HepG2 (cell line): ENCODE data around the gene UBXN6. TPM values are rescaled to one million over a fixed set of nuclear protein-coding genes. Genes with fewer than 3 reads are reported as not detected.
A peak's percentile ranks its signal among the peaks of the same experiment; 100 is the strongest.

ENCODE experiments used
- ERF ChIP-seq: IDR thresholded peaks from 2 replicates; pipeline ENCODE4 v1.6.1; 2018; ENCODE audit warnings: missing biosample characterization, missing genetic modification reagents
- HMGA1 ChIP-seq: sonication (generic); formaldehyde crosslinking; conservative IDR thresholded peaks from 2 replicates; pipeline ENCODE4 v1.4.0; 2020; ENCODE audit warnings: missing genetic modification reagents
- KLF15 ChIP-seq: sonication (generic); formaldehyde crosslinking; IDR thresholded peaks from 2 replicates; pipeline ENCODE4 v1.8.1; 2023; ENCODE audit warnings: borderline replicate concordance, mild to moderate bottlenecking, inconsistent platforms, missing genetic modification reagents, mixed read lengths
- KMT2A ChIP-seq: sonication (generic); formaldehyde crosslinking; IDR thresholded peaks from 2 replicates; pipeline ENCODE4 v1.4.0; 2020; ENCODE audit warnings: missing genetic modification reagents
- MAFF ChIP-seq: IDR thresholded peaks from 2 replicates; pipeline ENCODE4 v1.6.1; 2011; ENCODE audit warnings: low read depth, low read length, improper control_type of control experiment
- MED1 ChIP-seq: sonication (generic); formaldehyde crosslinking; IDR thresholded peaks from 2 replicates; pipeline ENCODE4 v1.4.0; 2020; ENCODE audit warnings: missing genetic modification reagents
- MTF2 ChIP-seq: sonication (generic); formaldehyde crosslinking; IDR thresholded peaks from 2 replicates; pipeline ENCODE4 v1.5.0; 2020; ENCODE audit warnings: missing genetic modification reagents, borderline replicate concordance
- SOX5 ChIP-seq: IDR thresholded peaks from 2 replicates; pipeline ENCODE4 v1.6.1; 2016; ENCODE audit warnings: borderline replicate concordance
- TBP ChIP-seq: sonication (generic); formaldehyde crosslinking; IDR thresholded peaks from 2 replicates; pipeline ENCODE4 v1.5.0; 2020; ENCODE audit warnings: missing genetic modification reagents
- THAP11 ChIP-seq: IDR thresholded peaks from 2 replicates; pipeline ENCODE4 v1.6.1; 2016; ENCODE audit warnings: missing biosample characterization, missing genetic modification reagents
- XRCC5 ChIP-seq: fragments of 200-400 bp; formaldehyde crosslinking; optimal IDR thresholded peaks from 2 replicates; pipeline ENCODE3; 2017; ENCODE audit warnings: mild to moderate bottlenecking, low read length
- ZNF101 ChIP-seq: sonication (generic); formaldehyde crosslinking; IDR thresholded peaks from 2 replicates; pipeline ENCODE4 v1.4.0; 2020; ENCODE audit warnings: mild to moderate bottlenecking, low read depth, missing genetic modification reagents, borderline replicate concordance
- ZNF160 ChIP-seq: sonication (generic); formaldehyde crosslinking; IDR thresholded peaks from 2 replicates; pipeline ENCODE4 v1.8.0; 2022; ENCODE audit warnings: mild to moderate bottlenecking, inconsistent platforms, missing genetic modification reagents
- ZNF180 ChIP-seq: sonication (generic); formaldehyde crosslinking; IDR thresholded peaks from 2 replicates; pipeline ENCODE4 v1.4.0; 2020; ENCODE audit warnings: low read depth, missing genetic modification reagents, borderline replicate concordance
- ZNF263 ChIP-seq: sonication (generic); formaldehyde crosslinking; IDR thresholded peaks from 2 replicates; pipeline ENCODE4 v1.4.0; 2020; ENCODE audit warnings: missing genetic modification reagents
- ZNF296 ChIP-seq: sonication (generic); formaldehyde crosslinking; conservative IDR thresholded peaks from 2 replicates; pipeline ENCODE4 v1.5.0; 2020; ENCODE audit warnings: mild to moderate bottlenecking, missing genetic modification reagents
- ZNF317 ChIP-seq: sonication (generic); formaldehyde crosslinking; IDR thresholded peaks from 2 replicates; pipeline ENCODE4 v1.5.0; 2020; ENCODE audit warnings: mild to moderate bottlenecking, missing genetic modification reagents
- ZNF468 ChIP-seq: sonication (generic); formaldehyde crosslinking; IDR thresholded peaks from 2 replicates; pipeline ENCODE4 v1.8.0; 2022; ENCODE audit warnings: mild to moderate bottlenecking, moderate library complexity, missing genetic modification reagents
- ZNF501 ChIP-seq: sonication (generic); formaldehyde crosslinking; IDR thresholded peaks from 2 replicates; pipeline ENCODE4 v1.5.1; 2020; ENCODE audit warnings: mild to moderate bottlenecking, moderate library complexity, missing genetic modification reagents
- ZNF619 ChIP-seq: sonication (generic); formaldehyde crosslinking; IDR thresholded peaks from 2 replicates; pipeline ENCODE4 v1.4.0; 2020; ENCODE audit warnings: mild to moderate bottlenecking, missing genetic modification reagents
- polyA plus RNA-seq, 8 experiments: library from polyadenylated mRNA; depleted of rRNA in 3 of 8; stranded (reverse) in 7 of 8; unstranded in 1 of 8; fragments of >200 nt; fragmentation: Illumina TruSeq in 4 of 8; extraction: Trizol in 4 of 8; gene quantifications; 2 replicates each; pipeline versions ENCODE4 v1.2.1 to v1.2.3, GENCODE V29; 2011 to 2016; ENCODE audit warnings: low read depth in 4 of 8, missing spikeins in 1 of 8, mixed read lengths in 1 of 8; ENCODE audit not compliant: insufficient read depth in 1 of 8
- total RNA-seq, 5 experiments: library from RNA; depleted of rRNA; stranded (reverse); fragments of >200 nt; fragmentation: Illumina TruSeq; extraction: Trizol; gene quantifications; 2 replicates each; pipeline ENCODE4 v1.2.3, GENCODE V29; 2016; ENCODE audit warnings: low read depth in 1 of 5
- TF ChIP-seq, protein P1 (sequence below): sonication (generic); formaldehyde crosslinking; IDR thresholded peaks from 2 replicates; pipeline ENCODE4 v1.8.0; 2022; ENCODE audit warnings: mild to moderate bottlenecking, missing genetic modification reagents, borderline replicate concordance
- TF ChIP-seq, protein P2 (sequence below): IDR thresholded peaks from 2 replicates; pipeline ENCODE4 v1.6.1; 2016; ENCODE audit warnings: missing genetic modification reagents, missing compliant biosample characterization
- TF ChIP-seq, protein P3 (sequence below), 2 experiments: sonication (generic) in 1 of 2; formaldehyde crosslinking in 1 of 2; IDR thresholded peaks; 2 replicates each; pipeline versions ENCODE4 v1.4.0 to v1.6.1; 2016 to 2020; ENCODE audit warnings: borderline replicate concordance in 1 of 2, low read depth in 1 of 2, mild to moderate bottlenecking in 1 of 2, missing genetic modification reagents in 1 of 2

Gene UBXN6
- total and polyA plus RNA-seq, 2 of the 13 experiments (the other 11 are each of a cell fraction or from before 2014, with no cell fraction given) = 34.9 to 35.5 TPM

GRCh38 chr19:4400135-4400936 lies 57.3 kb downstream of the UBXN6 start, which contains the start of gene SH3GL1 (continued):
- TF ChIP-seq SOX5 (CRISPR knock-in tag) (peak; percentile 56; the same call in 1 of the 2 replicates), ZNF160 (CRISPR knock-in tag) (no peak), ZNF263 (CRISPR knock-in tag) (no peak), ZNF317 (CRISPR knock-in tag) (no peak), THAP11 (CRISPR knock-in tag) (peak; percentile 91), XRCC5 (peak; percentile 90), ZNF468 (CRISPR knock-in tag) (no peak), MTF2 (no peak), KLF15 (CRISPR knock-in tag) (no peak), ZNF619 (CRISPR knock-in tag) (0 out of 2 replicates have a peak, but pooled peaks have one; percentile 16), ZNF180 (no peak), ZNF296 (CRISPR knock-in tag) (no peak), MED1 (CRISPR knock-in tag) (peak; percentile 76), KMT2A (CRISPR knock-in tag) (peak; percentile 78; the same call in 1 of the 2 replicates), TBP (CRISPR knock-in tag) (no peak), HMGA1 (CRISPR knock-in tag) (no peak), ERF (peak; percentile 85), ZNF101 (no peak), ZNF501 (CRISPR knock-in tag) (no peak), MAFF (no peak)
- TF ChIP-seq, protein P1, sequence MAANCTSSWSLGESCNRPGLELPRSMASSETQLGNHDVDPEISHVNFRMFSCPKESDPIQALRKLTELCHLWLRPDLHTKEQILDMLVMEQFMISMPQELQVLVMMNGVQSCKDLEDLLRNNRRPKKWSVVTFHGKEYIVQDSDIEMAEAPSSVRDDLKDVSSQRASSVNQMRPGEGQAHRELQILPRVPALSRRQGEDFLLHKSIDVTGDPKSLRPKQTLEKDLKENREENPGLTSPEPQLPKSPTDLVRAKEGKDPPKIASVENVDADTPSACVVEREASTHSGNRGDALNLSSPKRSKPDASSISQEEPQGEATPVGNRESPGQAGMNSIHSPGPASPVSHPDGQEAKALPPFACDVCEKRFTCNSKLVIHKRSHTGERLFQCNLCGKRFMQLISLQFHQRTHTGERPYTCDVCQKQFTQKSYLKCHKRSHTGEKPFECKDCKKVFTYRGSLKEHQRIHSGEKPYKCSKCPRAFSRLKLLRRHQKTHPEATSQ = 0 out of 2 replicates have a peak, but pooled peaks have one; percentile 49
- TF ChIP-seq, protein P2, sequence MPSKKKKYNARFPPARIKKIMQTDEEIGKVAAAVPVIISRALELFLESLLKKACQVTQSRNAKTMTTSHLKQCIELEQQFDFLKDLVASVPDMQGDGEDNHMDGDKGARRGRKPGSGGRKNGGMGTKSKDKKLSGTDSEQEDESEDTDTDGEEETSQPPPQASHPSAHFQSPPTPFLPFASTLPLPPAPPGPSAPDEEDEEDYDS = 0 out of 2 replicates have a peak, but pooled peaks have one; percentile 36
- TF ChIP-seq, protein P3, sequence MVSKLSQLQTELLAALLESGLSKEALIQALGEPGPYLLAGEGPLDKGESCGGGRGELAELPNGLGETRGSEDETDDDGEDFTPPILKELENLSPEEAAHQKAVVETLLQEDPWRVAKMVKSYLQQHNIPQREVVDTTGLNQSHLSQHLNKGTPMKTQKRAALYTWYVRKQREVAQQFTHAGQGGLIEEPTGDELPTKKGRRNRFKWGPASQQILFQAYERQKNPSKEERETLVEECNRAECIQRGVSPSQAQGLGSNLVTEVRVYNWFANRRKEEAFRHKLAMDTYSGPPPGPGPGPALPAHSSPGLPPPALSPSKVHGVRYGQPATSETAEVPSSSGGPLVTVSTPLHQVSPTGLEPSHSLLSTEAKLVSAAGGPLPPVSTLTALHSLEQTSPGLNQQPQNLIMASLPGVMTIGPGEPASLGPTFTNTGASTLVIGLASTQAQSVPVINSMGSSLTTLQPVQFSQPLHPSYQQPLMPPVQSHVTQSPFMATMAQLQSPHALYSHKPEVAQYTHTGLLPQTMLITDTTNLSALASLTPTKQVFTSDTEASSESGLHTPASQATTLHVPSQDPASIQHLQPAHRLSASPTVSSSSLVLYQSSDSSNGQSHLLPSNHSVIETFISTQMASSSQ (IDR thresholded peaks at IDR 0.05; ENCODE audit: low read depth) = no peak
- TF ChIP-seq, protein P3 (CRISPR knock-in tag; IDR thresholded peaks at IDR 0.05; ENCODE audit: borderline replicate concordance) = peak; percentile 67
